ENCODE measurements around the gene INPP1.

INPP1 gene

DNA sequence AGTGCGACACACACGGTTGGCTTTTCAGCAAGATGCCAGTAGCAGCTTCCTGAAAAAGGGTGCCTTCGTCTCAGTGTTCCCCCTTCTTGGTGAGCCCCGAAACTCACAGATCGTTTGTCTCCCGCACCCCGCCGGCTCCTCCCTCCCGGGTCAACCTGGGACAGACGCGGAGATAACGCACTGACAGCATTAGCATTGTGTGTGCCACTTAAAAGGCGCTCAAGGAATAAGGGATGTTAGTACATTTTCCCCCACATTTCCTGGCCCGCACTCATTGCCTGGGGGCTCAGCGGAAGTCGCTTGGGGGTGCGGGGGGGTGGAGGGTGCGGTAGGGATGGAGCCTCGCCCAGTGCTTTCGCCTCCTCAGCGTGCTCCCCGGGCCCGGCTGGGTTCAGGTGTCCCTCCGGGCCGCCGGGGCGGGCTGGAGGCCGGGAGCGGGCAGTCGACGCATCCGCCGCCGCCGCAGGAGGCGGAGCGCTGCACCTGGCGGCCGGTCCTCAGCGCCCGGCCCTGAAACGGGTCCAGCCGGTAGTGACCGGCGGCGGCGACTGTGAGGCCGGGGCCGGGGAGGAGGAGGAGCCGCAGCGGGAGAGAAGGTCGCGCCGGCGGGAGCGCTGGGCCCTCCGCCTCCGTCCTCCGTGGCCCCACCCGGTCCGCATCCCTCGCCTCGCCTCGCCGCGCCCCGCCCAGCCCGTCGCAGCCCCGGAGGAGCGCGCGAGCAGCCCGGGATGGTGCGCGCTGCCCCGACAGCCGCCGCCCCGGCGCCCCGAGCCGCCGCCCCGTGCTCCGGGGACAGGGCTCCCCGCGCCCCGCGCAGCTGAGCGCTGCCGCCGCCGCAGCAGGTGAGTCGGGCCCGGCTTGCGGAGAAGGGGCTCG is 64.5 kb downstream of the INPP1 start, which contains the start of gene MFSD6:
MFSD6 (plus strand) TSS at position 694 of the 876 bp plus-strand sequence. CDS start 27,675 bp downstream, outside the sequence.
- H3K27ac ChIP-seq (ENCODE audit: low read depth, low read length) = peak within 1 kb of the TSS; percentile 65
- no peaks in the 10 kb centered on the region for H3K27me3 ChIP-seq (ENCODE audit: control insufficient read depth, low read length)
- 0 out of 2 replicates have a peak, but pooled peaks cover 3% of the 10 kb centered on the region for H3K36me3 ChIP-seq (ENCODE audit: control insufficient read depth, low read length)

DNA sequence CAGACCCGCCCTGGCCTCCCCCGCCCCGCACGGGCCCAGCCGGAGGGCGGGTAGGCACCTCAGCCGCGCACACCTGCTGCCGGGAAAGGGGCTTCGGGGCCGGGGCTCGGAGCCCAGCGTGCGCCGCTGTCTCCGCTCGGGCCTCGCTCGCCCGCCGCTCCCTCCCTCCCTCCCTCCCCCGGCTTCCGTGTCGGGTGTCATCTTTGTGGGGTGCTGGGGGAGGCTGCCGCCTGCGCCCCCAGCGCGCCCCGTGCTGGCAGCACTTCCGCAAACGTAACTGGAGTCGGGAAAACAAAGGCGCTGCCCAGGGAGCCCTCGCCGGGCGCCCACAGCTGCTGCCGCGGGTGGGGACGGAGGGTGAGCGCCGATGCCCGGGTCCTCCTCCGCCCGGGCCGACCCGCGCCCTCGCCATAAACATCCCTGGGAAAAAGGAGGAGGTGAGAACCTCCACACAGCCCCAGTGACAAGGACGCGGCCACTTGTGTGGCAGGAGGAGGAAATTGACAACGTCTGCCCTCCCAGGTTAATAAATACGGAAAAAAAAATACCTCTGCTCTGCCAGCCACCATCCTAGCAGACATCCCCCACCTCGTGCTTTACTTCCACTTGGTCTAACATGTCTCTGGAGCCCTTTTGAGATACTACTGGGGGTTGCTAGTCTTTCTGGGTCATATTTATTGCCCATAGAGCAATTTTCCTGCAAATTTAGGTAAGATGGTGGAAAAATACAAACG is 65.3 kb downstream of the INPP1 start:
- peak overlapping the region; percentile 86 for H3K4me2 ChIP-seq (ENCODE audit: low read length)
- H3F3A ChIP-seq (ENCODE audit: control insufficient read depth, insufficient read depth) = peaks cover 10% of the 10 kb centered on the region
- peak overlapping the region; percentile 65 for H3K27ac ChIP-seq (ENCODE audit: low read depth, low read length)
- TF ChIP-seq EZH2phosphoT487 (IDR thresholded peaks at IDR 0.05; ENCODE audit: borderline replicate concordance, low read length) = no peak
- TF ChIP-seq, protein P1, sequence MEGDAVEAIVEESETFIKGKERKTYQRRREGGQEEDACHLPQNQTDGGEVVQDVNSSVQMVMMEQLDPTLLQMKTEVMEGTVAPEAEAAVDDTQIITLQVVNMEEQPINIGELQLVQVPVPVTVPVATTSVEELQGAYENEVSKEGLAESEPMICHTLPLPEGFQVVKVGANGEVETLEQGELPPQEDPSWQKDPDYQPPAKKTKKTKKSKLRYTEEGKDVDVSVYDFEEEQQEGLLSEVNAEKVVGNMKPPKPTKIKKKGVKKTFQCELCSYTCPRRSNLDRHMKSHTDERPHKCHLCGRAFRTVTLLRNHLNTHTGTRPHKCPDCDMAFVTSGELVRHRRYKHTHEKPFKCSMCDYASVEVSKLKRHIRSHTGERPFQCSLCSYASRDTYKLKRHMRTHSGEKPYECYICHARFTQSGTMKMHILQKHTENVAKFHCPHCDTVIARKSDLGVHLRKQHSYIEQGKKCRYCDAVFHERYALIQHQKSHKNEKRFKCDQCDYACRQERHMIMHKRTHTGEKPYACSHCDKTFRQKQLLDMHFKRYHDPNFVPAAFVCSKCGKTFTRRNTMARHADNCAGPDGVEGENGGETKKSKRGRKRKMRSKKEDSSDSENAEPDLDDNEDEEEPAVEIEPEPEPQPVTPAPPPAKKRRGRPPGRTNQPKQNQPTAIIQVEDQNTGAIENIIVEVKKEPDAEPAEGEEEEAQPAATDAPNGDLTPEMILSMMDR (IDR thresholded peaks at IDR 0.05; ENCODE audit: low read depth, low read length, poor library complexity, severe bottlenecking) = no peak
- no peaks in the 10 kb centered on the region for H4K20me1 ChIP-seq (ENCODE audit: control insufficient read depth, insufficient read depth, low read depth, low read length)
- H3K4me1 ChIP-seq (ENCODE audit: control insufficient read depth, low read length) = peaks cover 43% of the 10 kb centered on the region
- no peaks in the 10 kb centered on the region for H3K9me2 ChIP-seq (replicated peaks; ENCODE audit: control insufficient read depth, low read length)
- H3K4me3 ChIP-seq (ENCODE audit: low read length) = peak overlapping the region; percentile 83
- H3K36me3 ChIP-seq (ENCODE audit: control insufficient read depth, low read length) = 0 out of 2 replicates have a peak, but pooled peaks cover 3% of the 10 kb centered on the region
- H3K9me3 ChIP-seq (ENCODE audit: control insufficient read depth, insufficient read depth, low read length) = 0 out of 2 replicates have a peak, but pooled peaks cover 3% of the 10 kb centered on the region
- H3K27me3 ChIP-seq (ENCODE audit: control insufficient read depth, low read length) = no peaks in the 10 kb centered on the region
- H3K79me2 ChIP-seq (ENCODE audit: control insufficient read depth, low read length) = peaks cover 48% of the 10 kb centered on the region

More for the DNA sequence above, 64.5 kb downstream of the INPP1 start, which contains the start of gene MFSD6:
- Histone ChIP-seq H3K4me3 (ENCODE audit: low read length) (peak within 1 kb of the TSS; percentile 83), H3K4me1 (ENCODE audit: control insufficient read depth, low read length) (peaks cover 36% of the 10 kb centered on the region), H3K79me2 (ENCODE audit: control insufficient read depth, low read length) (peaks cover 40% of the 10 kb centered on the region), H3K9me2 (replicated peaks; ENCODE audit: control insufficient read depth, low read length) (no peaks in the 10 kb centered on the region), H3K4me2 (ENCODE audit: low read length) (peak within 1 kb of the TSS; percentile 86), H3K9me3 (ENCODE audit: control insufficient read depth, insufficient read depth, low read length) (0 out of 2 replicates have a peak, but pooled peaks cover 3% of the 10 kb centered on the region), H3F3A (ENCODE audit: control insufficient read depth, insufficient read depth) (peaks cover 10% of the 10 kb centered on the region), H4K20me1 (ENCODE audit: control insufficient read depth, insufficient read depth, low read depth, low read length) (no peaks in the 10 kb centered on the region)
- TF ChIP-seq EZH2phosphoT487 (IDR thresholded peaks at IDR 0.05; ENCODE audit: borderline replicate concordance, low read length) = no peak
- TF ChIP-seq, protein P1 (IDR thresholded peaks at IDR 0.05; ENCODE audit: low read depth, low read length, poor library complexity, severe bottlenecking) = no peak

DNA sequence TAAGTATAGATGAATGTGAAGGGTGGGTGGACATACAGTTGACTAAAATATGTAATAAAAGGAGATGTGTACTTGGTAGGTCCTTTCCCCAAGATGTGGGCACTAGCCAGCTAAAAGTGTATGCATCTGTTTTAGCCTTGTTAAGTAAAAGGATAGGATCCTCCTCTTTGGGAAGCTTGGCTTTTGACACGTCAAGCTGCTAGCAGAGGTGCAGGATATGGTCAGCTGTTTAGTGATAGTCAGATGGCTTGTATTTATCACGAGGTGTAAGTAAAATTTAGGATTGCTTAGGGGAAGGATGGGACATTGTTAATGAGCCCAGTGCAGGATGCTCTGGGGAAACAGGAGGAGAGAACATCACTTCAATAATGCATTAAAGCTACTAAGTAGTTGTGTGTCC is 66.2 kb downstream of the INPP1 start:
- no peaks in the 10 kb centered on the region for H3K27me3 ChIP-seq (ENCODE audit: control insufficient read depth, low read length)
- TF ChIP-seq, protein P1 (IDR thresholded peaks at IDR 0.05; ENCODE audit: low read depth, low read length, poor library complexity, severe bottlenecking) = no peak
- no peak for TF ChIP-seq EZH2phosphoT487 (IDR thresholded peaks at IDR 0.05; ENCODE audit: borderline replicate concordance, low read length)
- peak overlapping the region; percentile 65; the same call in 1 of the 2 replicates for H3K27ac ChIP-seq (ENCODE audit: low read depth, low read length)
- H3K9me3 ChIP-seq (ENCODE audit: control insufficient read depth, insufficient read depth, low read length) = 0 out of 2 replicates have a peak, but pooled peaks cover 3% of the 10 kb centered on the region
- H3F3A ChIP-seq (ENCODE audit: control insufficient read depth, insufficient read depth) = peaks cover 10% of the 10 kb centered on the region
- peaks cover 47% of the 10 kb centered on the region for H3K4me1 ChIP-seq (ENCODE audit: control insufficient read depth, low read length)
- H4K20me1 ChIP-seq (ENCODE audit: control insufficient read depth, insufficient read depth, low read depth, low read length) = no peaks in the 10 kb centered on the region
- H3K9me2 ChIP-seq (replicated peaks; ENCODE audit: control insufficient read depth, low read length) = no peaks in the 10 kb centered on the region
- peak overlapping the region; percentile 86 for H3K4me2 ChIP-seq (ENCODE audit: low read length)
- H3K79me2 ChIP-seq (ENCODE audit: control insufficient read depth, low read length) = peaks cover 55% of the 10 kb centered on the region
- H3K4me3 ChIP-seq (ENCODE audit: low read length) = peak overlapping the region; percentile 83
- 0 out of 2 replicates have a peak, but pooled peaks cover 3% of the 10 kb centered on the region for H3K36me3 ChIP-seq (ENCODE audit: control insufficient read depth, low read length)

Data from DOHH2 (cell line).